ENCODE data around the gene ITIH3.

DNA sequence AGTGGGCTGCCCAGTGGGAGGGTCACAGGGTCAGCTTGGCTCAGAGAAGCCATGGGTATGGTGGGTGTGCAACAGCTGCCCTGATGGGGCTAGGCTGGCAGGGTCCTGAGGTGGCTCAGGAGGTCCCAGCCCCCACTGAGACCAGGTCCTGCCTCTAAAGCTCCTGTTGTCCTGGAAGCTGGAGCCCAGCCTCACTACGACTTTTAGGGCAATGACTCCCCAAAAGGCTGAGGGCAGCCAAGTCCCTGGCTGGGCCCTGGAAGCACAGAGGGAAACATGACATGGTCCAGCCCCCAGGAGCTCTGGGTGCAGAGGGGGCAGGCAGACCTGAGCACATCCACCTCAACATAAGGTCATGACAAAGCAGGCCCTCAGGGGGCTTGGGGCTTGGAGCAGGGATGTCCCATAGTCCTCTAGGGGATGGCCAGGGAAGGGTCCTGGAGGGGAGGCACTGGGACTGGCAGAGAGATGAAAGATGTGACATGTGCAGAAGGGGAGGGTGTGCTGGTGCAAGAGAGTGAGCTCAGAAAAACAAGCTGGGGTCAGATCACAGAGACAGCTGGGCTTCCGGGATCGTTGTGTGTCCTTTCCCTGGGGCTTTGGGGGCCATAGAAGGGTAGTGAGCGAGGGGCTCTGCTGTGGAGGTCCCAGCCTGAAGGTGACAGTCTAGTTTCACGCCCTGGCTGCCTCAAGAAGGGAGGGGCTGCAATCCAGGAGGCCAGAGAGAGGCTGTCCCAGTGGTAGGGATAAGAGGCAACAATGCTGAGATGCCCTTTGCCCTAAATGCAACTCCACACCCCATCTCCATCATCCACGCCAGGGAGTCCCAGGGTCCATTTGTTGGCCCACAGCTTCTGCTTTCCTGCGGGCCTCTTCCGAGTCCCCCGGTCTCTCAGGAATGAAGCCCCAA, 639 bp upstream of the ITIH3 start:
- TF ChIP-seq GATA2 (IDR thresholded peaks at IDR 0.05; ENCODE audit: low read depth, low read length): no peak
- TF ChIP-seq GATA3 (IDR thresholded peaks at IDR 0.05; ENCODE audit: low read depth, low read length): no peak

All from SH-SY5Y (cell line).